Ovary (tissue), 9 donors: Measurements from ENCODE around the gene TULP1. TPM values are rescaled to one million over a fixed set of nuclear protein-coding genes. Genes with fewer than 3 reads are reported as not detected.

Experiments used
- DNase-seq, 5 donors: peaks; one replicate each; pipeline ENCODE4 v3.0.0-alpha.2; 2019 to 2020
- H3K27ac ChIP-seq, 2 donors: fragments of 200-600 bp; one replicate each; pipeline versions ENCODE4 v1.5.1 to v1.8.0; 2019 to 2022
- H3K27me3 ChIP-seq: fragments of 200-600 bp; one replicate; pipeline ENCODE4 v1.8.0; 2022
- H3K36me3 ChIP-seq: fragments of 200-600 bp; sonication (generic); one replicate; pipeline ENCODE4 v1.5.1; 2019
- H3K4me1 ChIP-seq: one replicate; pipeline ENCODE4 v1.8.1; 2013; ENCODE audit warnings: mild to moderate bottlenecking, moderate library complexity; ENCODE audit not compliant: insufficient read depth
- H3K4me3 ChIP-seq: fragments of 200-600 bp; sonication (generic); one replicate; pipeline ENCODE4 v1.5.1; 2017
- H3K9me3 ChIP-seq, 2 donors: fragments of 200-600 bp in 1 of 2; sonication (generic) in 1 of 2; one replicate each; pipeline versions ENCODE4 v1.5.1 to v1.8.1; 2013 to 2019; ENCODE audit warnings: mild to moderate bottlenecking in 1 of 2, moderate library complexity in 1 of 2
- EP300 ChIP-seq: sonication (generic); formaldehyde crosslinking; IDR thresholded peaks from one replicate; pipeline ENCODE4 v1.6.1; 2017; ENCODE audit warnings: antibody characterized with exemption
- POLR2A ChIP-seq: fragments of 450-650 bp; IDR thresholded peaks from one replicate; pipeline ENCODE4 v1.6.1; 2017; ENCODE audit warnings: antibody characterized with exemption, mild to moderate bottlenecking, moderate library complexity
- WGBS, 3 donors: extraction: QIAGEN DNeasy Blood & Tissue Kit in 1 of 3; methylation state at CpG; one replicate each; pipeline versions ENCODE4 v1.1.5 to v1.1.7; 2013 to 2017; 5-methylcytosine and 5-hydroxymethylcytosine counted together
- intact Hi-C, 4 donors: fragments of 100-400 bp; cut with DNase I; formaldehyde crosslinking; loops; one replicate each; pipeline versions ENCODE4 v1.11.0 to v1.15.1; 2022 to 2023
- polyA plus RNA-seq, 2 donors: library from polyadenylated mRNA; stranded (reverse); fragments of 200-250 nt in 1 of 2; fragments of 350-450 nt in 1 of 2; fragmentation: Illumina TruSeq in 1 of 2; extraction: RNeasy Lipid Tissue Mini Kit (QIAGEN cat#74804) in 1 of 2; gene quantifications; one replicate each; pipeline ENCODE4 v1.2.3, GENCODE V29; 2013 to 2014
- total RNA-seq, 7 donors: library from RNA; depleted of rRNA in 2 of 7; stranded (reverse); fragments of >200 nt in 2 of 7; fragmentation: NEBNext Ultra II Directional in 3 of 7; extraction: Animal tissue kit (Norgen Biotek cat#: 25700) in 3 of 7; gene quantifications; one replicate each; pipeline versions ENCODE4 v1.1.0 to v1.2.4, GENCODE V29; 2016 to 2023
- TF ChIP-seq, protein P1 (sequence below), 3 donors: fragments of 450-650 bp in 2 of 3; fragments of 200-600 bp in 1 of 3; IDR thresholded peaks; one replicate each; pipeline versions ENCODE4 v1.5.1 to v1.8.0; 2016 to 2022; ENCODE audit warnings: antibody characterized with exemption in 3 of 3, mild to moderate bottlenecking in 1 of 3
- donor health status: DM: no; HTN: no; CAD: no; lungs with moderate emphysema.
- donor health status: DM: no; HTN: no; CAD: no.
- donor health status: Bipolar disorder and iron deficiency.
- donor health status: DM: yes; HTN: yes; CAD: no.
- donor health status: DM: no; HTN: no; CAD: no.
- donor health status: DM: yes; HTN: yes; CAD: no.

TULP1 gene
- total and polyA plus RNA-seq, 9 donors: 0.17 to 1.1 (median 0.45) TPM; not detected in 3

- no peaks in the 10 kb centered on the region for H3K9me3 ChIP-seq
- peaks cover 4% of the 10 kb centered on the region for H3K4me1 ChIP-seq
- H3K36me3 ChIP-seq: no peaks in the 10 kb centered on the region
- DNase-seq: no peak
- 86 to 89% (median 87%) methylated on average over 20 of the region's 20 CpGs for WGBS, 3 donors
- H3K27me3 ChIP-seq: no peaks in the 10 kb centered on the region
- intact Hi-C loops: no loop called here
- H3K27ac ChIP-seq: no peak overlapping the region
- TF ChIP-seq, protein P1, sequence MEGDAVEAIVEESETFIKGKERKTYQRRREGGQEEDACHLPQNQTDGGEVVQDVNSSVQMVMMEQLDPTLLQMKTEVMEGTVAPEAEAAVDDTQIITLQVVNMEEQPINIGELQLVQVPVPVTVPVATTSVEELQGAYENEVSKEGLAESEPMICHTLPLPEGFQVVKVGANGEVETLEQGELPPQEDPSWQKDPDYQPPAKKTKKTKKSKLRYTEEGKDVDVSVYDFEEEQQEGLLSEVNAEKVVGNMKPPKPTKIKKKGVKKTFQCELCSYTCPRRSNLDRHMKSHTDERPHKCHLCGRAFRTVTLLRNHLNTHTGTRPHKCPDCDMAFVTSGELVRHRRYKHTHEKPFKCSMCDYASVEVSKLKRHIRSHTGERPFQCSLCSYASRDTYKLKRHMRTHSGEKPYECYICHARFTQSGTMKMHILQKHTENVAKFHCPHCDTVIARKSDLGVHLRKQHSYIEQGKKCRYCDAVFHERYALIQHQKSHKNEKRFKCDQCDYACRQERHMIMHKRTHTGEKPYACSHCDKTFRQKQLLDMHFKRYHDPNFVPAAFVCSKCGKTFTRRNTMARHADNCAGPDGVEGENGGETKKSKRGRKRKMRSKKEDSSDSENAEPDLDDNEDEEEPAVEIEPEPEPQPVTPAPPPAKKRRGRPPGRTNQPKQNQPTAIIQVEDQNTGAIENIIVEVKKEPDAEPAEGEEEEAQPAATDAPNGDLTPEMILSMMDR (IDR thresholded peaks at IDR 0.05): no peak
- TF ChIP-seq EP300 (no peak), POLR2A (no peak)
- no peak overlapping the region for H3K4me3 ChIP-seq
Measured at GRCh38 chr6:35474942-35475570, 37.6 kb downstream of the TULP1 start.

DNA sequence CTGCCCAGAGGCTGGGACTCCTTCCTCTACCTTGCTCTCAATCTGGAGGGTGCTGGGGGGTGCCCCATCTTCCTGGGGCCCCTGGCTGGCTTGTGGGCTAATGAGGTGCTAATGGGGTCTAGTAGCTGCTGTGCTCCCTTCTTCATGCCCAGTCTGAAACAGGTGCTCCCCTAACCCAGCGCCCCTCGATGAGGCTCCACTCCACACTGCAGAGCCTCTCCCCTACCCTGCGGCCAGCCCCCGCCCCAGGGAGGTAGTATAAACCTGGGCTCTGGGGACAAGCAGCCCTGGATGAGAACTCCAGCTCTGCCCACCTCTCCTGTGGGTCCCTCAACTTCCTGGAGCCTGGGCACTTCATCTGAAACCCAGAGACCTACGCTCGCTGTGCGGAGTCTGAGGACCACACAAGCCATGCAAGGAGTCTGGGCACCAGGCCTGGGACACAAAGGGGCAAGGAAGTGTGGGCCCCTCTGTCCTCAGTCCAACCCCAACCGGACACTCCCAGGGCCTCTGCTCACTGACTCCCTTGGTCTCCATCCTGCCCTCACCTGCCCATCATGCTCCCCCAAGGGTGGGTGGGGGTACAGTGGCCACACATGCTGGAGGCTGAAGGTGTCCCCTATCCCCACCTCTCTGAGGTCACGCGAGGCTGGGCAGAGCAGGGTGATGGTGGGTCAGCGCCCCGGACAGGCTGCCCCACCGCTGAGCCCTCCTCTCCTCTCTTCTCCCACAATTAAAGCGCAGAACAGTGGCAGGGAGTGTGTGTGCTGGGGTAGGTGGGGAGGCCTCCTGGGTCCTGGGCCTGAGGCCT lies 38.4 kb downstream of the TULP1 start:
- H3K4me1 ChIP-seq: peaks cover 8% of the 10 kb centered on the region
- H3K9me3 ChIP-seq: no peaks in the 10 kb centered on the region
- 81 to 89% (median 85%) methylated on average over 14 of the region's 14 CpGs for WGBS, 3 donors
- H3K36me3 ChIP-seq: no peaks in the 10 kb centered on the region
- H3K27me3 ChIP-seq: no peaks in the 10 kb centered on the region
- intact Hi-C loops: no loop called here
- DNase-seq: peak in 1 of 5 donors; percentile 39
- H3K27ac ChIP-seq: no peak overlapping the region
- no peak for TF ChIP-seq EP300
- TF ChIP-seq POLR2A: no peak
- TF ChIP-seq, protein P1 (IDR thresholded peaks at IDR 0.05): no peak
- no peak overlapping the region for H3K4me3 ChIP-seq

GRCh38 chr6:35473850-35474130 lies 38.9 kb downstream of the TULP1 start:
- H3K9me3 ChIP-seq: no peaks in the 10 kb centered on the region
- H3K4me1 ChIP-seq: peaks cover 8% of the 10 kb centered on the region
- no peak for TF ChIP-seq POLR2A
- no peak for TF ChIP-seq EP300
- TF ChIP-seq, protein P1 (IDR thresholded peaks at IDR 0.05): no peak
- no peak for DNase-seq
- no peaks in the 10 kb centered on the region for H3K36me3 ChIP-seq
- no peaks in the 10 kb centered on the region for H3K27me3 ChIP-seq
- intact Hi-C loops: no loop called here
- H3K27ac ChIP-seq: no peak overlapping the region
- no peak overlapping the region for H3K4me3 ChIP-seq

- intact Hi-C loops: no loop called here
- Histone ChIP-seq H3K4me3 (no peak overlapping the region), H3K27ac (no peak overlapping the region), H3K36me3 (no peaks in the 10 kb centered on the region), H3K4me1 (peaks cover 8% of the 10 kb centered on the region), H3K9me3 (no peaks in the 10 kb centered on the region), H3K27me3 (no peaks in the 10 kb centered on the region)
- whole genome bisulfite sequencing, 3 donors: 75 to 84% (median 77%) methylated on average over 9 of the region's 9 CpGs
- TF ChIP-seq, protein P1 (IDR thresholded peaks at IDR 0.05): no peak
- no peak for TF ChIP-seq POLR2A
- TF ChIP-seq EP300: no peak
- DNase-seq: no peak
Measured at GRCh38 chr6:35473075-35473849, 39.4 kb downstream of the TULP1 start.
